HG03135 (cell line): ENCODE data around the gene TRRAP.

Experiments
- ATAC-seq: cut with Tn5 transposase; IDR thresholded peaks from one replicate; pipeline ENCODE4 v1.9.1; 2021; ENCODE audit warnings: mild to moderate bottlenecking, moderate library complexity; ENCODE audit not compliant: unreplicated experiment

The TRRAP gene

GRCh38 chr7:99021941-99022560, 143.7 kb downstream of the TRRAP start:
- ATAC-seq: no peak

- ATAC-seq: no peak
These were observed 145.7 kb downstream of the TRRAP start for GRCh38 chr7:99024066-99024465.

GRCh38 chr7:99027241-99027640, 148.9 kb downstream of the TRRAP start:
- no peak for ATAC-seq

GRCh38 chr7:99027841-99028240, 149.5 kb downstream of the TRRAP start:
- ATAC-seq: no peak

GRCh38 chr7:99028261-99028973, 150.1 kb downstream of the TRRAP start:
- ATAC-seq: no peak

- no peak for ATAC-seq
These were observed 151.4 kb downstream of the TRRAP start for GRCh38 chr7:99029466-99030435.

- ATAC-seq: no peak
These were observed 152.1 kb downstream of the TRRAP start for GRCh38 chr7:99030457-99030856.

GRCh38 chr7:99030951-99031350, 152.6 kb downstream of the TRRAP start:
- ATAC-seq: no peak

GRCh38 chr7:99031496-99031895, 153.2 kb downstream of the TRRAP start:
- no peak for ATAC-seq

- no peak for ATAC-seq
These were observed 154.6 kb downstream of the TRRAP start for GRCh38 chr7:99032928-99033327.

GRCh38 chr7:99033765-99034164, 155.4 kb downstream of the TRRAP start:
- no peak for ATAC-seq

- no peak for ATAC-seq
These were observed 156.8 kb downstream of the TRRAP start for GRCh38 chr7:99034932-99035722.

- no peak for ATAC-seq
These were observed 157.6 kb downstream of the TRRAP start for GRCh38 chr7:99035723-99036545.

GRCh38 chr7:99036546-99037111, 158.3 kb downstream of the TRRAP start:
- ATAC-seq: no peak

- ATAC-seq: no peak
These were observed 159.1 kb downstream of the TRRAP start for GRCh38 chr7:99037327-99037940.

- ATAC-seq: no peak
These were observed 159.9 kb downstream of the TRRAP start for GRCh38 chr7:99038086-99038855.

- no peak for ATAC-seq
These were observed 161.1 kb downstream of the TRRAP start for GRCh38 chr7:99039384-99039891.
